ENCODE measurements around the gene EFL1. TPM values are rescaled to one million over a fixed set of nuclear protein-coding genes. Genes with fewer than 3 reads are reported as not detected.
"Not testable (repeated sequence)": the region's sequence is repeated elsewhere in the genome, so short reads cannot be mapped to it uniquely, and the experiment has no call there.

EFL1 gene
- total RNA-seq, 2 experiments from 2014 or later = 23.7 to 25.6 TPM

DNA sequence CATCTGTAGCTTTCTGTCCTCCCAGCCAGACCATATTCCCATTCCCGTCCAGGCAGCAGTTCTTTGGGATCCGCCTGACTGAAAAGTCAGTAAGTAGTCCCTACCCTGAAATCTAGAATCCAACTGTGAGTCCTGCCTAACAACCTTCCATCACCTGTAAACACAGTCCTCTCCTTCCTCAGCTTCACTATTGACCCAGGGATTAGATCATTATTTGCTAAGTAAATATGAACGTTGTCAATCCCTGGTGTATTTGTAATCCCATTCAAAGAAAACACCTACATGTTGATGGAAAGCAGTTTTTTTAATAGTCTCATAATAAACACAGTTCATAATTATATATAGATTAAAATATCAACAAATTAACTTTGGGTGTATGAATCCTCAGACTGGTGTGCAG, 816 bp upstream of the EFL1 start:
- no peaks in the 10 kb centered on the region for H3K27me3 Mint-ChIP-seq
- ATAC-seq (no peak), DNase-seq (no peak)
- TF ChIP-seq, protein P1, sequence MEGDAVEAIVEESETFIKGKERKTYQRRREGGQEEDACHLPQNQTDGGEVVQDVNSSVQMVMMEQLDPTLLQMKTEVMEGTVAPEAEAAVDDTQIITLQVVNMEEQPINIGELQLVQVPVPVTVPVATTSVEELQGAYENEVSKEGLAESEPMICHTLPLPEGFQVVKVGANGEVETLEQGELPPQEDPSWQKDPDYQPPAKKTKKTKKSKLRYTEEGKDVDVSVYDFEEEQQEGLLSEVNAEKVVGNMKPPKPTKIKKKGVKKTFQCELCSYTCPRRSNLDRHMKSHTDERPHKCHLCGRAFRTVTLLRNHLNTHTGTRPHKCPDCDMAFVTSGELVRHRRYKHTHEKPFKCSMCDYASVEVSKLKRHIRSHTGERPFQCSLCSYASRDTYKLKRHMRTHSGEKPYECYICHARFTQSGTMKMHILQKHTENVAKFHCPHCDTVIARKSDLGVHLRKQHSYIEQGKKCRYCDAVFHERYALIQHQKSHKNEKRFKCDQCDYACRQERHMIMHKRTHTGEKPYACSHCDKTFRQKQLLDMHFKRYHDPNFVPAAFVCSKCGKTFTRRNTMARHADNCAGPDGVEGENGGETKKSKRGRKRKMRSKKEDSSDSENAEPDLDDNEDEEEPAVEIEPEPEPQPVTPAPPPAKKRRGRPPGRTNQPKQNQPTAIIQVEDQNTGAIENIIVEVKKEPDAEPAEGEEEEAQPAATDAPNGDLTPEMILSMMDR (IDR thresholded peaks at IDR 0.05) = no peak
- ChIA-PET CTCF (interaction anchor here (1.2 kb wide), 1 partner anchor 267 kb away, joined by 4 read pairs; no protein-coding TSS in a partner anchor), POLR2A (no interaction called here)
- peaks cover 23% of the 10 kb centered on the region for H3K4me1 Mint-ChIP-seq (ENCODE audit: low read depth)
- intact Hi-C loops (cut with micrococcal nuclease) = loop anchor here (10.0 kb wide), 1 partner anchor 71 kb away; no protein-coding TSS in a partner anchor
- peak overlapping the region; percentile 91 for H3K27ac Mint-ChIP-seq
- peaks cover 4% of the 10 kb centered on the region for H3K36me3 Mint-ChIP-seq (ENCODE audit: low read depth)
- H3K4me3 Mint-ChIP-seq = peak overlapping the region; percentile 87
- no peaks in the 10 kb centered on the region for H3K9me3 Mint-ChIP-seq

DNA sequence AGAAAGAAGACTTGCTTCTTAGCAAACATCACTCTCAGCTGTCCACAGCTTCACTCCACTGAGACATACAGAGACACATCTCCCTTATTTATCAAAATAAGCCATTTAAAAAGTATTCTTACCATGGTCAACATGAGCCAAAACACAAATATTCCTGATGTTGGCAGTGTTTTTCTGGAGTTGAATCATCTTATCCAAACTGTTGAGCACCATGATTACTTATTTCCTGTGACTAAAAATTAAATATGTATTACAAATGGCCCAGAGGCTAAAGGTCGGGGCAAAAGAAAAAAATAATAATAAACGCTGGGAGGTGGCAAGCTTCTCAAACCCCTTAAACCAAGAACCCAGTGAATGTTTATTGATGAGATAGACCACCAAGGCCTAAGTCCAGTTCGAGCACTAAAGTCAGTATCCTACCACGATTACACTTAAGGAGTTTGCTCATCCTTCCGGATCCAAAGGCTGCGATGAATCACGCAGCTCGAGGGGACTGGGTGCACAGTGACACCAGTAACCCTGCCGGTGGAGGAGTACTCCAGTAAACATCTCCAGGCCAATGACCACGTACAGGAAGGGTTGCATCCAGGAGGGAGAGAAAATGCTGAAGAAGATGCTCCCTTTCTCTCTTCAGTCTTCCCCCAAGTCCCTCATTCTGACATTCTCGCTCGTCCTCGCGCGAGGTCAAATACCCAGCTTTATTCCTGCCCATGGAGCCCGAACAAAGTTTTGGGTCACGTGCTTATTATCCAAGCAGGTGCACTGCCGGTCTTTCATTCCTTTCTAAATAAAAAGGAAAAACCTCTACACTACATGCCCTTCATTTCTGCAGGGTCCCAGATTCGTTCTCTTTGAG, 740 bp downstream of the EFL1 start:
- peaks cover 27% of the 10 kb centered on the region for H3K4me1 Mint-ChIP-seq (ENCODE audit: low read depth)
- peak; percentile 45 for ATAC-seq
- H3K9me3 Mint-ChIP-seq, POLR2A ChIA-PET, H3K27me3 Mint-ChIP-seq: not testable (repeated sequence)
- H3K36me3 Mint-ChIP-seq (ENCODE audit: low read depth) = peaks cover 14% of the 10 kb centered on the region
- peak; percentile 71 for DNase-seq
- CTCF ChIA-PET = interaction anchor here (1.2 kb wide), 1 partner anchor 269 kb away, joined by 4 read pairs; no protein-coding TSS in a partner anchor
- intact Hi-C loops (cut with micrococcal nuclease) = loop anchor here (10.0 kb wide), 1 partner anchor 73 kb away; no protein-coding TSS in a partner anchor
- peak overlapping the region; percentile 87 for H3K4me3 Mint-ChIP-seq
- H3K27ac Mint-ChIP-seq = peak overlapping the region; percentile 91

DNA sequence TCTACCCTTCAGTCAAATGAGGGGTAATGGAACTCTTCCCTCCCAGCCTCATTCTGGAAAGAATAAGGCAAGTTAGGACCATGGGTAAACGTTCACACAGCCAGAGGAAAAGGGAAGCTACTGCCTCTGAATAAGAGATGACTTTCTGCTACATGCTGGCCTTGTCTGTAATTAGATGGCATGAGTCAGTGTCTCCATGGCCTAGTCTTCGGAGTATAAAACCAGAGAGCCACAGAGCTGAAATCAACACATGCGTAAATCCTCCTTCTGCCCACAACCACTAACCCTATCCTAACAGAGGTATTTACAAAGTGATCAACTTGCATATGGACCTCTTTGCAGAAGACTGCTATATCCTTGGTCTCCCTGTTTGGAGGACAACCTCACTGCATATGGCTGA, 14.3 kb downstream of the EFL1 start:
- H3K9me3 Mint-ChIP-seq; DNase-seq; H3K4me3 Mint-ChIP-seq; H3K27me3 Mint-ChIP-seq; intact Hi-C loops (cut with micrococcal nuclease); H3K27ac Mint-ChIP-seq; H3K4me1 Mint-ChIP-seq (ENCODE audit: low read depth); POLR2A ChIA-PET; ATAC-seq; CTCF ChIA-PET: not testable (repeated sequence)
- peaks cover 16% of the 10 kb centered on the region for H3K36me3 Mint-ChIP-seq (ENCODE audit: low read depth)

DNA sequence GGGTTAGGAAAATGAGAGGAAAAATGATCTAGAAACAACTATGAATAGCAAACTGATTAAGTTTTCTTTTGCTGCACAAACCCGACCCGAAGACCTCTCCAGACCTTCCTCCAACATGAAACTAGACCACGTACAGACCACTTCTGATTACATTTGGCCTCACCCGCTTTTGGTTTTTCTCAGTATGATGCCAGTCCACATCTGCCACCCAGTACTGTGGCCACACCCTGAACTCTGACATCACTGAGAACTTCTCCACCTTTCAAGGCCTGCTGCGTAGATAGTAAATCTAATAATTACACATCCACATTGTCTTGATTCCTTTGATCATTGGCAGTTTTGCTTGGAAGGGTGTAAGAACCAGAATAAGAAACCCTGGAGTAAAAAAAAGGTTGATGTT, 16.6 kb downstream of the EFL1 start:
- DNase-seq; H3K4me3 Mint-ChIP-seq; H3K27ac Mint-ChIP-seq; POLR2A ChIA-PET; H3K4me1 Mint-ChIP-seq (ENCODE audit: low read depth); intact Hi-C loops (cut with micrococcal nuclease); ATAC-seq; H3K27me3 Mint-ChIP-seq; H3K9me3 Mint-ChIP-seq; CTCF ChIA-PET: not testable (repeated sequence)
- H3K36me3 Mint-ChIP-seq (ENCODE audit: low read depth) = peaks cover 11% of the 10 kb centered on the region

DNA sequence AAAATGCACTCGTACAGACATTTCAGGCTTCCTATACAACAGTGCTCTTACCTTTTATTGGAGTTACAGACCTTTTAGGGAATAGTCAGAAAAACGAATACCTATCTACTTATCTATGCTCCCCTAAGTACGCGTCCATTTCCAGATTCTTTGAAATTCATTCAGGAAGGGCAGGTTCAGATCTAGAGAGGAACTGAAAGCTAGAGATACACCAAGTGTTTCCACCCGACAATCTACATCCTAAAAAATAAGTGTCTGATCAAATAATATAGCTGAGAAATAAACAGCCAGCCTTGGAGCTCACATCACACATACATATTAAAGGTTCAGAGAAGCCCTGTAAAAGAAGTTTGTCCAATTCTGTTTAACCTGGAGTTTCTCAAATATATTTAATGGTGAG, 18.9 kb downstream of the EFL1 start:
- peaks cover 22% of the 10 kb centered on the region for H3K36me3 Mint-ChIP-seq (ENCODE audit: low read depth)
- POLR2A ChIA-PET; ATAC-seq; H3K27ac Mint-ChIP-seq; H3K27me3 Mint-ChIP-seq; H3K4me3 Mint-ChIP-seq; H3K9me3 Mint-ChIP-seq; DNase-seq; H3K4me1 Mint-ChIP-seq (ENCODE audit: low read depth); CTCF ChIA-PET; intact Hi-C loops (cut with micrococcal nuclease): not testable (repeated sequence)

DNA sequence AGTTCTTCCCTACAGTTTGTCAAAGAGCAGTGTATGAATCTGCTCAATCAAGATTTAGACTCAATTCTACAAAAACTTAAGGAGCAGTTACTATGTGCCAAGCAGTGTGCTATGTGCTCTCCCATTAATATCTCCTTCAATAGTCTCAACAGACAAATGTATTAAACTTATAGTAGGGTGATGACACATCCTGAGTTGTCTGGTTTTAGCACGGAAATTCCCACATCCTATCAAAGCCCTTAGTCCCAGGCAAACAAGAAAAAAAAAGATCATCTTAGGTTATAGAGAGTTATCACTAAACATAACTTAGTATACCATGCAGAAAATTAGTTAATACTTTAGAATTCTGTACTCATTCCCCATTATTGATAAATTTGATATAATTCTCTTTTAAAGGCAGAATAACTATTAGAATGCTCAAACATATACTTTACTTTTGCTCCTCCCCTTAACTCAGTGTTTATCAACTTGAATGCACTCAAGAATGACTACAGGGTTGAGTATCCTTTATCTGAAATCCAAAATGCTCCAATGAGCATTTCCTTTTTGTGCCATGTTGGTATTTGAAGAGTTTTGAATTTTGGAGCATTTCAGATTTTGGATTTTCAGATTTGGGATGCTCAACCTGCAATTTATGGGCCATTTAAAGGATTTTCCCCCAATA, 20.6 kb downstream of the EFL1 start:
- H3K27me3 Mint-ChIP-seq; CTCF ChIA-PET; H3K4me3 Mint-ChIP-seq; H3K27ac Mint-ChIP-seq; intact Hi-C loops (cut with micrococcal nuclease); ATAC-seq; H3K4me1 Mint-ChIP-seq (ENCODE audit: low read depth); POLR2A ChIA-PET; H3K9me3 Mint-ChIP-seq; DNase-seq: not testable (repeated sequence)
- peaks cover 23% of the 10 kb centered on the region for H3K36me3 Mint-ChIP-seq (ENCODE audit: low read depth)

DNA sequence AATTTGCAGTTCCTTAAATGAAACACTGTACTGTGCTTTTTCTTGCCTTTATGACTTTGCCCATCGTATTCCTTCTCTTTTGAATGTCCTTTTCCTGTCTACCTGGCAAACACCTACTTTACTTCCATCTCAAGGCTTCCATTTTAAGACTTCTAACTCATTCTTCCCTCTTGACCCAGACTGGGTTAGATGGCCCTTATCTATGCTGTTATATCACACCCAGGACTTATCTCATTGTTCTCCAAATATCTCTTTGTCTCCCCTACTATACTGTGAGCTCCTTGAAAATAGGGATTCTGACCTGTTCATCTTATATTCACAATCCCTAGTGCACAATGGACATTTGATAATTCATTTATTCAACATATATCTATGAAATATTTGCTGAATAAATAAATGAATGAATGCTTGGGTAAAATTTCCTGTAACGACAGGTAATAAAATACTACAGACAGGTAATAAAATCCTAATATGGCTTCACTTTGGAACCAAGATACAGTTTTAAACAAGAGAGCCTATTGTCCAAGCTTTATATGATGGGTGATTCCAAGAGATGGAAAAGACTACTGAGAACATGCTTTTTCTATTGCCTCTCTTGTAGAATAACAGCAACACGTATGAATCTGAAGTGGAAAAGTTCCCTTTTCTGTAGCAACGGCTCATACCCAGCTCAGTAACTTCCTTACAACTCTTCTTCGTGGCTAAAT, 22.7 kb downstream of the EFL1 start:
- H3K4me3 Mint-ChIP-seq = no peak overlapping the region
- H3K36me3 Mint-ChIP-seq (ENCODE audit: low read depth) = peaks cover 25% of the 10 kb centered on the region
- no peaks in the 10 kb centered on the region for H3K9me3 Mint-ChIP-seq
- intact Hi-C loops (cut with micrococcal nuclease) = no loop called here
- no peaks in the 10 kb centered on the region for H3K27me3 Mint-ChIP-seq
- TF ChIP-seq, protein P1 (IDR thresholded peaks at IDR 0.05) = no peak
- POLR2A ChIA-PET = no interaction called here
- ATAC-seq (no peak), DNase-seq (no peak)
- no peak overlapping the region for H3K27ac Mint-ChIP-seq
- CTCF ChIA-PET = no interaction called here
- H3K4me1 Mint-ChIP-seq (ENCODE audit: low read depth) = peaks cover 5% of the 10 kb centered on the region

DNA sequence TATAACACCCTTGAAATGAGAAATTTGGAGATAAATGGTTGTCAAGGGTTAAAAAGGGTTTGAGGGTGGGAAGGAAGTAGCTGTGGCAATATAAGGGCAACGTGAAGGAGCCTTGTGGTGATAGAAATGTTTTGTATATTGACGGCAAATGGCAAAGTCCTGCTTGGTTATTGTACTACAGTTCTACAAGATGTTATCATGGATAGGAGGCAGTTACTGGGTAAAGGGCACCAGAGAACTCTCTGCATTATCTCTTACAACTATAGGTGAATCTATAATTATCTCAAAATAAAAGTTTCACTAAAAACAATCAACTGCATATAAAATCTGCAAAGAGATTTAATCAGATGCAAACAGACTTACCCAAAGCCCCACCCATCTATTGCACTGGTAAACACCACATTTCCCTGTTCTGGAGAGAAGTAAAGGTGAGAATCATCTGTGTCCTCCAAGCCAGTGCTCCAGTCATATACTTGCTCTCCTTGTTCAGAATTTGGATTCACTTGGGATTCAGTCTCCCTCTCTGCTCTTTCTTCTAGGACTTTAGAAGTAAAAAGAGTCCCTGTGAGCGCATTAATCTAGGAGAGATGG, 24.5 kb downstream of the EFL1 start:
- POLR2A ChIA-PET; DNase-seq; H3K9me3 Mint-ChIP-seq; CTCF ChIA-PET; H3K4me1 Mint-ChIP-seq (ENCODE audit: low read depth); H3K4me3 Mint-ChIP-seq; H3K27me3 Mint-ChIP-seq; ATAC-seq; H3K27ac Mint-ChIP-seq; intact Hi-C loops (cut with micrococcal nuclease): not testable (repeated sequence)
- H3K36me3 Mint-ChIP-seq (ENCODE audit: low read depth) = peaks cover 23% of the 10 kb centered on the region
